ENCODE data around the gene SDK2. TPM values are rescaled to one million over a fixed set of nuclear protein-coding genes. Genes with fewer than 3 reads are reported as not detected.

SDK2 gene
- total and polyA plus RNA-seq, 2 of the 8 experiments (the other 6 are each of a cell fraction or from before 2014, with no cell fraction given): 3.9 to 4.1 TPM

DNA sequence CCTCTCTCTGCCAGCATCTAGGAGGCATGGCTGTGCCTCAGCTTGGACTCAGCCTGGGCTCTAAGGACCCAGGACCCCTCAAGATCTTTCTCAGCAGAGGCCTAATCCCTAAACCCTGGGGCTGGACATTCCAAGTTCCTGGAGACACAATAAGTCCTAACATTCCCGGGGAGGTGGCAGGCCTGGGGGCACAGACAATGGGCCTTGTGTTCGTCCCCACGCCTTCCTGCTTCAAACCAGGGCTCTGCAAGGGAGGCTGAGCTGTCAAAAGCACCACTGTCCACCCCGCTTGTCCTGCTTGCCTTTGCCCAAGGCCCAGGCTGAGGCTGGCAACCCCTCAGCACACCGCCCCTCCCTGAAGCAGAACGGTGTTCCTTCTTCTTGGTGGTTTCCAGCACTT lies 13.7 kb downstream of the SDK2 start:
- WGBS, 2 experiments (ENCODE audit: extremely low coverage in 1 of 2, insufficient coverage in 1 of 2, insufficient read length in 1 of 2, insufficient replicate concordance in 2 of 2, low coverage in 1 of 2, low lambda C conversion rate in 2 of 2, missing lambda C conversion rate in 1 of 2): 88% methylated on average over 6 of the region's 6 CpGs; no CpG with 5 or more reads in 1 of the 2 experiments
- no peak for FAIRE-seq
- CTCF ChIA-PET (ENCODE audit: partially characterized antibody): interaction anchor here (0.7 to 11.0 kb wide), 8 partner anchors 11 to 201 kb away, joined by 3 to 67 read pairs (median 4); partner anchors contain the start of gene SDK2
- TF ChIP-seq RBBP5 (IDR thresholded peaks at IDR 0.05; ENCODE audit: borderline replicate concordance, low read depth, low read length) (no peak), PHF8 (conservative IDR thresholded peaks at IDR 0.05; ENCODE audit: low read depth, low read length) (no peak), TEAD4 (IDR thresholded peaks at IDR 0.05; ENCODE audit: low read depth, low read length) (no peak), SAP30 (IDR thresholded peaks at IDR 0.05; ENCODE audit: insufficient read depth, insufficient replicate concordance, low read length) (no peak), SP4 (IDR thresholded peaks at IDR 0.05; ENCODE audit: low read length) (no peak), TBP (IDR thresholded peaks at IDR 0.05; ENCODE audit: low read depth, low read length) (no peak), CHD1 (IDR thresholded peaks at IDR 0.05; ENCODE audit: low read depth, low read length) (no peak), BCL11A (IDR thresholded peaks at IDR 0.05; ENCODE audit: low read depth in 2 of 2, low read length in 2 of 2) (no peak), JUND (IDR thresholded peaks at IDR 0.05; ENCODE audit: low read length) (no peak), HDAC6 (IDR thresholded peaks at IDR 0.05; ENCODE audit: low read depth, low read length) (no peak), POU5F1 (IDR thresholded peaks at IDR 0.05; ENCODE audit: low read depth, low read length) (no peak)
- TF ChIP-seq, protein P1, sequence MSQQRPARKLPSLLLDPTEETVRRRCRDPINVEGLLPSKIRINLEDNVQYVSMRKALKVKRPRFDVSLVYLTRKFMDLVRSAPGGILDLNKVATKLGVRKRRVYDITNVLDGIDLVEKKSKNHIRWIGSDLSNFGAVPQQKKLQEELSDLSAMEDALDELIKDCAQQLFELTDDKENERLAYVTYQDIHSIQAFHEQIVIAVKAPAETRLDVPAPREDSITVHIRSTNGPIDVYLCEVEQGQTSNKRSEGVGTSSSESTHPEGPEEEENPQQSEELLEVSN (IDR thresholded peaks at IDR 0.05): no peak
- TF ChIP-seq, protein P2, sequence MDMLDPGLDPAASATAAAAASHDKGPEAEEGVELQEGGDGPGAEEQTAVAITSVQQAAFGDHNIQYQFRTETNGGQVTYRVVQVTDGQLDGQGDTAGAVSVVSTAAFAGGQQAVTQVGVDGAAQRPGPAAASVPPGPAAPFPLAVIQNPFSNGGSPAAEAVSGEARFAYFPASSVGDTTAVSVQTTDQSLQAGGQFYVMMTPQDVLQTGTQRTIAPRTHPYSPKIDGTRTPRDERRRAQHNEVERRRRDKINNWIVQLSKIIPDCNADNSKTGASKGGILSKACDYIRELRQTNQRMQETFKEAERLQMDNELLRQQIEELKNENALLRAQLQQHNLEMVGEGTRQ (IDR thresholded peaks at IDR 0.05; ENCODE audit: low read length): no peak

More for the DNA sequence above, 13.7 kb downstream of the SDK2 start:
- H3K9me3 ChIP-seq (ENCODE audit: insufficient read depth in 2 of 2, low read depth in 1 of 2, low read length in 1 of 2): no peaks in the 10 kb centered on the region
- H4K5ac ChIP-seq (ENCODE audit: insufficient read length, low read depth, low read length): no peak overlapping the region
- H2BK15ac ChIP-seq (ENCODE audit: low read length): peak overlapping the region; percentile 55; the same call in 1 of the 2 replicates
- no peak overlapping the region for H3K23ac ChIP-seq (ENCODE audit: insufficient read length)
- peaks cover under 1% of the 10 kb centered on the region for H3K79me1 ChIP-seq (ENCODE audit: low read depth, low read length)
- no peak overlapping the region for H3K4me3 ChIP-seq (ENCODE audit: extremely low read depth in 1 of 4, insufficient read depth in 2 of 4, low read depth in 3 of 4, low read length in 4 of 4)
- H3K79me2 ChIP-seq (ENCODE audit: control insufficient read depth in 1 of 2, insufficient read depth in 2 of 2, low read length in 2 of 2): peaks cover 0 to 2% of the 10 kb centered on the region in 2 experiments; a peak in 1 of 4 replicates
- no peak overlapping the region for H3K9ac ChIP-seq (replicated peaks in 1 of 4; ENCODE audit: extremely low read depth in 1 of 4, low read depth in 3 of 4, low read length in 3 of 4)
- no peaks in the 10 kb centered on the region for H3K36me3 ChIP-seq (ENCODE audit: control insufficient read depth in 2 of 4, insufficient read depth in 4 of 4, low read length in 3 of 4)
- H3K4ac ChIP-seq (replicated peaks; ENCODE audit: insufficient read length, low read depth, low read length): no peak overlapping the region
- H3K4me1 ChIP-seq (replicated peaks in 1 of 4; ENCODE audit: control insufficient read depth in 3 of 4, insufficient read depth in 4 of 4, low read length in 3 of 4): peaks cover 0 to 16% (median 4%) of the 10 kb centered on the region in 4 experiments; a peak in 5 of 7 replicates
- H4K20me1 ChIP-seq (replicated peaks in 1 of 2; ENCODE audit: control insufficient read depth in 1 of 2, insufficient read depth in 2 of 2, low read length in 2 of 2): no peaks in the 10 kb centered on the region
- H3K27ac ChIP-seq (ENCODE audit: low read depth, low read length): no peak overlapping the region
- no peak overlapping the region for H3K18ac ChIP-seq (ENCODE audit: extremely low read depth, low read length)
- no peaks in the 10 kb centered on the region for H3K23me2 ChIP-seq (ENCODE audit: low read depth, low read length)
- H2BK5ac ChIP-seq (ENCODE audit: low read depth, low read length): no peak overlapping the region
- no peak overlapping the region for H2AK5ac ChIP-seq (ENCODE audit: low read depth, low read length)
- H3K4me2 ChIP-seq (ENCODE audit: insufficient read depth in 1 of 2, low read depth in 2 of 2, low read length in 2 of 2): no peak overlapping the region
- H2BK120ac ChIP-seq (replicated peaks; ENCODE audit: low read depth, low read length): no peak overlapping the region
- no peaks in the 10 kb centered on the region for H3K27me3 ChIP-seq (replicated peaks in 1 of 4; ENCODE audit: control insufficient read depth in 3 of 4, extremely low read depth in 1 of 4, insufficient read depth in 3 of 4, low read length in 3 of 4)
- no peak for DNase-seq (ENCODE audit: low read depth in 1 of 2, low spot score in 2 of 2)
- POLR2A ChIA-PET (ENCODE audit: partially characterized antibody): interaction anchor here (1.5 kb wide), 1 partner anchor 9 kb away, joined by 3 read pairs; no protein-coding TSS in a partner anchor
- peak overlapping the region; percentile 22 for H4K8ac ChIP-seq (ENCODE audit: extremely low read depth, insufficient read depth, low read length)
- H2AFZ ChIP-seq (ENCODE audit: low read length): no peak overlapping the region
- no peak overlapping the region for H3K14ac ChIP-seq (ENCODE audit: insufficient read length)
- H4K91ac ChIP-seq (replicated peaks; ENCODE audit: insufficient read length, low read length): no peak overlapping the region
- H2BK12ac ChIP-seq (ENCODE audit: low read depth, low read length): no peak overlapping the region
- no peak overlapping the region for H2BK20ac ChIP-seq (ENCODE audit: low read length)
- no peak overlapping the region for H3K56ac ChIP-seq (replicated peaks; ENCODE audit: insufficient read length, low read depth, low read length)
